HTR-8/SVneo (cell line): ENCODE data around the gene ABCD3.
A peak's percentile ranks its signal among the peaks of the same experiment; 100 is the strongest.

Source experiments
- DNase-seq: peaks from one replicate; pipeline ENCODE4 v3.0.0; 2011; ENCODE audit warnings: low spot score, mixed read lengths; ENCODE audit not compliant: insufficient read length
- FAIRE-seq: peaks from 2 replicates; lab custom pipeline; 2011; peaks lifted over from hg19 to GRCh38; lab: Jason Lieb, UNC

ABCD3 gene

DNA sequence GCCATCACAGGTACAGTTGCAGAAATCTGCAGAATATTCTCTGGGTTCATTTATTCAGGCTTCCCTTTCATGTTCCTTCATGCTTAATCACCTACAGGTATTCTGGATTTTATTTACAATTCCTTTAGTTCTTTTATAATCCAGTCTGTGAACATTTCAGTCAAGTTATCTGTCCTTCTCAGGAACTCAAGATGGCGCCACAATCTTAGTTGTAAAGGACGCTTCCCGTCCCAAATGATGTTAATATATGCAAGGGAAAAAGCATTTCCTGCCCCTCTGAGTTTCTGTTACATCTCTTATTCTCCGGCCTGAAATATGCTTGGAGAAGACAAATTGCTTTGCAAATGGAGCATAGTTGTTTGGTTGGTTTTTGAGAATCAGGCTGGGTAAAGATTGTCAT, 104.1 kb downstream of the ABCD3 start:
- no peak for DNase-seq
- FAIRE-seq = no peak

DNA sequence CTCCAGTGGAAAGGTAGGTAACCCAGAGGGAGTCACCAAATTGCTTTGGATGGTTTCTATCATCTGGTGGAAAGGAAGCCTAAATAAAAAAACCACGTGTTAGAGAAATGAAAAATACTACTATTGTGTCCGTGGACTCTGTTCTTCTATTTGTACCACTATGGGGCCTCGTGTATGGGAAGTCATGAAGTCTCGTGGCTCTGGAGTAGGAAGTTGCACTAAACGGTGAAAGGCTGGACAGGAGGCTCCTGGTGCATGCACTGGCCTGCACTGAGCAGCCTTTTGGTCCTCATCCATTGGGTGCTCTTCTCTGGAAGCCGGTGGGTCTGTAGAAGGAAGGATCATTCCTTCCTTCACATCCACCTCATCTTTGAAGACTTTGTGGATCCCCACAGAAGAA, 106.3 kb downstream of the ABCD3 start:
- no peak for DNase-seq
- no peak for FAIRE-seq

DNA sequence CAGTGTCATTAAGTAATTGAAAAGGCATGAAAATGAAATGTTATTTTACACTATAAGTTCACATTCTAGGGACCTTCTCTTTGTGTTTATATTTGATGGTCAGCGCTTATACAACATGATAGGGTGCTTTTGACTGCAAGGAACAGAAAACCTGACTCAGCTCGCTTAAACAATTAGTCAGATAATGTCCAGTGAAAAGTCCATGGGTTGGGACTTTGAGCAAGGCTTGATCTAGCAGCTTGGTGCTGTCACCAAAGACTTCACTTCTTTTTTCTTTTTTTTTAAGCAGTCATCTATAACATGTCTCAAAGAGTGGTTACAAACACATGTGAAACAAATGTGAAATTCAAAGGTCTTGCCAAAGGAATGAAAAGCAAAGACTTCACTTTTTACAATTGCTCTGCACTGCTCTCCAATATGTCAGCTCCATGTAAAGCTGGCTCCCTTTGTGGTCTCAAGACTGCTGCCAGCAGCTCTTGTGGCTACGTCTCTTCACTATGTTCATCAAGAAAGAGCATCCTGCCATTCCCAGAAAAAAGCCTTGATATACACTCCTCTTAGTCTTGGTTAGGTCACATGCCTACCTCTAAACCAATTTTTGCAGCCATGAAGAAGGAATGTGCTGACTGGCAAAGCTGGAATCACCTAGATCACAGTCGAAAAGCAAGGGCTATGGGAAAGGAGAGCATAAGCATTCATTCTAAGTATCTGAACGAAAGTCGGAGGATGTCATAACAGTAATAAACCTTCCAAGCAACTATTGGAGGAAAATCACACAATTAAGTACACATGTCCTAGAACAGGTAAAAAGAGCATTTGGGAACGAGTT, 108.2 kb downstream of the ABCD3 start:
- no peak for FAIRE-seq
- no peak for DNase-seq

GRCh38 chr1:94527447-94528031, 109.3 kb downstream of the ABCD3 start:
- DNase-seq (no peak), FAIRE-seq (no peak)

DNA sequence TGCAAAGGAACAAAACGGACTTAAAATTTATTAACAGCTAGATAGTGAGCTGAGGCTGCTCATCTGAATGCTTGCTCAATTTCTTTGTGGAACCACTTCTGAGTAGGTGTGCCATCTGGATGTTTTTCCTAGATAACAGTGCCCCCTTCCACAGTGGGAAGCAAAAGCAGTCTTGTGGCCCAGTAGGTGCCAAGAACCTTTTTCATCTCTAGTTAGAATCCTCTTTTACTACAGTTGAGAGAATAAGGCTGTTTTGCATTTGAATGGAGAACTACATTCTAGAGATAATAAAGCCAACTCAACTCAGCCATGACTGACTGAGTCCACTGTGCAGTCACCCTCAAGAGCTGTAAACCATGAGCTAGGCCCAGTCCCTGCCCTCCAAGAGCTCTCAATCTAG, 110.1 kb downstream of the ABCD3 start:
- DNase-seq (no peak), FAIRE-seq (no peak)

GRCh38 chr1:94528826-94529225, 110.6 kb downstream of the ABCD3 start:
- DNase-seq (no peak), FAIRE-seq (no peak)

GRCh38 chr1:94529416-94529815, 111.2 kb downstream of the ABCD3 start:
- FAIRE-seq (no peak), DNase-seq (no peak)

DNA sequence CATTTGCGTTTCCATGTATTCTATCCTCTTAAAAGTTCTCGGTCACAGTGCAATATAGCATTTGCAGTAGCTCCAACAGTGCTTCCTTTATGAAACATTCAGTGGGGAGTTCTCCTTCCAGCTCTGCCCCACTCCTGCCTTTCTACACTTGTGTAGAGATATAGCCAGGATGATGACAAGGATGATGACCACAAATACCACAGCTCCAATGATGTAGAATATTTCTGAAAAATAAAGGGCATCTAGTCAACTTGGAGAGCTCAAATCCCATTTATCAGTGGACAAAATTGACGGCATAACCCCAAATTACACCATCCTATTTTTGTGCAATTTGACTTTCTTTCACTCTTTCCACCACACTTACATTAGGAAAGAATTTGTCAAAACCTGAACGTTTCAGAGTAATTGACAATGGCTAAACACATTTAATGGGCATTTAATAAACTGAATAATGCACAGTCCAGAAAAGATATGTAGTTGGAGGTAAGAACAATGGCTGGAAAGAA, 112.2 kb downstream of the ABCD3 start:
- FAIRE-seq (no peak), DNase-seq (no peak)

DNA sequence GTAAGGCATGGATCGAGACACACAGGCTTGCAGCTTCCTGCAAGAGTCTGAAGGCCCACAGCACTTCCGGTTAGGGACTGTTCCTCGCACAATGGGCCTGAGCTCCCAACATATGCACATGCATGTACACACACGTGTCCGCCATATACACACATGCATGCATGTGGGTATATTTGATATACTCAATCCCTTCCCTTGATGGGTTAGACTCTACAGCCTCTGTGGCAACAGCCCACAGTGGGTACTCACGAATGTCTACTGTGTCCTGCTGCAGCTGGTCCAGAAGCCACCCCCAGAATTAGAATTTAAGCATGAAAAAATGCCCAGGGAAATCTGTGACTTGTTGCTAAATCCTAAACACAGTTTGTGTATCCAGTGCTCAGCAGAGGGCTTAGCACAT, 113.5 kb downstream of the ABCD3 start:
- FAIRE-seq = no peak
- no peak for DNase-seq

DNA sequence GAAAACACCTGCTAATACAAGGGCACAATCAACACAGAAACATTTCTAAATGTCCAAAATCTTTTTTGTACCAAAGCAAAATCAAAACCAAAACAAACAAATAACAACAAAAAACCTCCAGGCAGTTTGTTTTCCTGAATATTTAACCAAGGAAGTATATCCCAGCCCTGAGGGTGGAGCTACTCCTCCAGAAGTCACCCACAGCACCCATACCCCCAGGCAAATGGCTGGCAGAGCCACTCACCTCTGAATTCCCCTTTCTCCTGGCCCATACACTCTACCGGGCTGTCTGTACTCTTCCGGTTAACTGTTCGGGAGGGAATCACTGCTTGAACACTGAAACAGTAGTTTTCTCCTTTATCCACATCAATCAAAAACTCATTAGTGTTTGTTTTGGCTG, 113.9 kb downstream of the ABCD3 start:
- FAIRE-seq (no peak), DNase-seq (no peak)

GRCh38 chr1:94535095-94535494, 116.9 kb downstream of the ABCD3 start:
- no peak for DNase-seq
- FAIRE-seq = no peak

- DNase-seq = no peak
- no peak for FAIRE-seq
Measured at GRCh38 chr1:94535879-94536278, 117.7 kb downstream of the ABCD3 start.

DNA sequence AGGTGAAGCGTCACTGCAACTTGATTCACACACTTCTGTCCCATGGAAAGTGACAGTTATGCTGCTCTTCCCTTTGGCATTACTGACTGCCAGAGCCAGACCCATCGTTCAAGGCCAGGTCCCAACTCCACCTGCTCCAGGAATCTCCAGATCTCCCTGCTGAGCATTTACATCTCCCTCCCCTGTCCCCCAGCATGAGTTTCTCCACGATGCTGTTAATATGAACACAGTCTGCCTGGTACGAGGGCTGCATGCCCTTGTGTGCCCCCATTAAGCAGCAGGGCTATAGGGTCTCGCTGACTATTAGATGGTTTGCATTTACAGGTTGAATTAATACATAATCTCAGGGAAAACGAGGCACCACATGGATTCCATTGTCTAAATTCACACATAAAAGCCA, 119.1 kb downstream of the ABCD3 start:
- no peak for DNase-seq
- FAIRE-seq = no peak

DNA sequence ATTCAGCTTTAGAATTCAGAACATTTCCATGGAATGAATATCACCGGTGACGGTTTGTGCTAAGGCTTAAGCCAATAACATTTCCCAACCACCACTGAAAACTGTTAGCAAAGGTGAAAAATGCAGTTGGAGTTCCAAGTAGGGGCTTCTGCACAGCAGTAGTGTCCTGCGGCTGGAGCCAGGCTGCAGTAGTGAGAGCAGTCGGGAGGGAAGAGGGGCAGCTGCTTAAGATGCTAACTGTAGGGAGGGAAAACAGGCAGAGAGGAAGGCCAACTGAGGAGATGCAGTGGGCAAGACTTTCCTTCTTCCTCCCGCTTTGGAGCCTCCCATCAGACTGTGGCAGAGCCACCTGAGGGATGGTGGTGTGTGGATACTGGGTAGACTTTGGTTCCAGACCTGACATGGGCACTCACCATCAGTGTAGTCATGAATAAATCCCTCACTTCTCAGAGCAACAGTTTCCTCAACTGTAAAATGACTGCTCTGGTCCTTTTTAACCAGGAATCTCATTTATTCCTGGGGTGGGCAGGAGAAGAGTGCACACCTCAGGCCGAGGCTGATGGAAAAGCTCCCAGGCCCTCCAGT, 120.1 kb downstream of the ABCD3 start:
- FAIRE-seq (no peak), DNase-seq (no peak)

- FAIRE-seq (peak; percentile 51), DNase-seq (no peak)
Measured at GRCh38 chr1:94539496-94539895, 121.3 kb downstream of the ABCD3 start.

- no peak for FAIRE-seq
- no peak for DNase-seq
Measured at GRCh38 chr1:94540440-94541245, 122.5 kb downstream of the ABCD3 start.

- DNase-seq (peak; percentile 78), FAIRE-seq (peak; percentile 51)
Measured at GRCh38 chr1:94541246-94542087, 123.3 kb downstream of the ABCD3 start, which contains the start of gene F3. F3 (minus strand) TSS chr1:94541759; CDS start chr1:94541636, 123 bp downstream.

- no peak for FAIRE-seq
- no peak for DNase-seq
Measured at GRCh38 chr1:94542088-94542870, 124.1 kb downstream of the ABCD3 start.

DNA sequence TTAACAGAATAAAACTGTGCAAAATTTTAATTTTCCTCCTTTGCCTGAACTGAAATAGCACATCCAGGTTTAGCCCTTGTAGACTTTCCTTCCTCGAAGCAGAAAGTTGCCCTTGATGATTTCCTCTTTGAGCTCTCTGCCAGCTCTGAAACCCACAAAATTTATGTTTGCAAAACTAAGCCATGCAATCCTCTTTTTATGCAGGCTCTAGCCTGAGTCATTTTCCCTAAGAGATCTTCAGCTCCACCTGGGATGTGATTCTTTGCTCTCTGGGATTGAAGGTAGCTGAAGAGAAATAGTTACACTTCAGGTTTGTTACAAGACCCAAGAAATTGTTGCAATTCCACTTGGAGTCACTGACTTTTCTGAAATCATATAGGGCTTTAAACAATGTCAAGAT, 124.8 kb downstream of the ABCD3 start:
- DNase-seq = no peak
- no peak for FAIRE-seq
